ENCODE measurements around the gene OR51B4. TPM values are rescaled to one million over a fixed set of nuclear protein-coding genes. Genes with fewer than 3 reads are reported as not detected.
"Not testable (repeated sequence)": the region's sequence is repeated elsewhere in the genome, so short reads cannot be mapped to it uniquely, and the experiment has no call there.

The OR51B4 gene
- total RNA-seq, 2 donors from 2014 or later = not detected

DNA sequence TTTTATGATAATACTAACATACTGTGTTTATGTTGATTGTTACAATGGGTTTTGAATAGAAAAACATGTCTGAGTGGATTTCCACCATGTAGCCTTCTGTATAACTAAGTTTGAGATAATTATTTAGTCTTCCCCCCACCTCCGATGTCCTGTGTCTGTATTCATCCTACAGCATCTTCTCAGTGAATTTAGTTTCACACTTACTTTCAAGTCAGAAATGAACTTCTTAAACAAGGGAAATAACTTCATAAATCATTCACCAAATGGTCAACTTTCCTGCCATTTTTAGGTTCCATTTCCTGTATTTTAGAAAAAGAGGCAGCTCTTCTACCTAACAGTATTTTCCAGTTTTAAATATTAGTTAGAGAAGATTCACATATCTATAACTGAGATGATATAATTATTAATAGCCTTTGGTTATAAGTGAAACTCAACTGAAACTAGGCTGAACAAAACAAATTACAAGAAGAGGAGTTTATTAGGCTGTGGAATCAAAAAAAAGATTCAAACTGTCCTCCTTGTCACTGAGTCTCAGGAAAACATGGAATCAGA lies 38.1 kb upstream of the OR51B4 start:
- WGBS, 2 experiments (ENCODE audit: insufficient coverage in 1 of 2, insufficient read length in 1 of 2) = 100% methylated on average over 1 of the region's 1 CpG
- H3K4me1 ChIP-seq (ENCODE audit: control insufficient read depth, insufficient read depth, low read length) = peaks cover 13% of the 10 kb centered on the region
- no peak overlapping the region for H3K9ac ChIP-seq (ENCODE audit: extremely low read depth, low read length, poor library complexity, severe bottlenecking)
- no peaks in the 10 kb centered on the region for H3K36me3 ChIP-seq (ENCODE audit: control insufficient read depth, insufficient read depth, low read length)
- DNase-seq = no peak
- TF ChIP-seq, protein P1, sequence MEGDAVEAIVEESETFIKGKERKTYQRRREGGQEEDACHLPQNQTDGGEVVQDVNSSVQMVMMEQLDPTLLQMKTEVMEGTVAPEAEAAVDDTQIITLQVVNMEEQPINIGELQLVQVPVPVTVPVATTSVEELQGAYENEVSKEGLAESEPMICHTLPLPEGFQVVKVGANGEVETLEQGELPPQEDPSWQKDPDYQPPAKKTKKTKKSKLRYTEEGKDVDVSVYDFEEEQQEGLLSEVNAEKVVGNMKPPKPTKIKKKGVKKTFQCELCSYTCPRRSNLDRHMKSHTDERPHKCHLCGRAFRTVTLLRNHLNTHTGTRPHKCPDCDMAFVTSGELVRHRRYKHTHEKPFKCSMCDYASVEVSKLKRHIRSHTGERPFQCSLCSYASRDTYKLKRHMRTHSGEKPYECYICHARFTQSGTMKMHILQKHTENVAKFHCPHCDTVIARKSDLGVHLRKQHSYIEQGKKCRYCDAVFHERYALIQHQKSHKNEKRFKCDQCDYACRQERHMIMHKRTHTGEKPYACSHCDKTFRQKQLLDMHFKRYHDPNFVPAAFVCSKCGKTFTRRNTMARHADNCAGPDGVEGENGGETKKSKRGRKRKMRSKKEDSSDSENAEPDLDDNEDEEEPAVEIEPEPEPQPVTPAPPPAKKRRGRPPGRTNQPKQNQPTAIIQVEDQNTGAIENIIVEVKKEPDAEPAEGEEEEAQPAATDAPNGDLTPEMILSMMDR (conservative IDR thresholded peaks at IDR 0.05) = no peak
- Mint-ChIP-seq H3K27ac (no peak overlapping the region), H3K9me3 (no peaks in the 10 kb centered on the region), H3K4me1 (peaks cover 28% of the 10 kb centered on the region), H3K4me3 (no peak overlapping the region), H3K36me3 (ENCODE audit: low read depth) (no peaks in the 10 kb centered on the region), H3K27me3 (ENCODE audit: insufficient read depth) (no peaks in the 10 kb centered on the region)
- H3K4me3 ChIP-seq (ENCODE audit: low read length) = no peak overlapping the region
- no peaks in the 10 kb centered on the region for H3K9me3 ChIP-seq (ENCODE audit: control insufficient read depth, low read length)
- H3K27me3 ChIP-seq (ENCODE audit: control insufficient read depth, insufficient read depth, low read length, poor library complexity, severe bottlenecking) = no peaks in the 10 kb centered on the region
- no peak overlapping the region for H3K27ac ChIP-seq (ENCODE audit: low read depth, low read length)

DNA sequence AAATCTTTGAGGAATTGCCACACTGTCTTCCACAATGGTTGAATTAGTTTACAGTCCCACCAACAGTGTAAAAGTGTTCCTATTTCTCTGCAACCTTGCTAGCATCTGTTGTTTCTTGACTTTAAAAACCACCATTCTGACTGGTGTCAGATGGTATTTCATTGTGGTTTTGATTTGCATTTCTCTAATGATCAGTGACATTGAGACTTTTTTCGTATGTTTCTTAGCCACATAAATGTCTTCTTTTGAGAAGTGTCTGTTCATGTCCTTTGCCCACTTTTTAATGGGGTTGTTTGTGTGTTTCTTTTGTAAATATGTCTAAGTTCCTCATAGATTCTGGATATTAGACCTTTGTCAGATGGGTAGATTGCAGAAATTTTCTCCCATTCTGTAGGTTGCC lies 35.5 kb upstream of the OR51B4 start:
- H3K4me3 ChIP-seq (ENCODE audit: low read length); H3K27ac ChIP-seq (ENCODE audit: low read depth, low read length); H3K27ac Mint-ChIP-seq; H3K9me3 ChIP-seq (ENCODE audit: control insufficient read depth, low read length); H3K36me3 ChIP-seq (ENCODE audit: control insufficient read depth, insufficient read depth, low read length); H3K9ac ChIP-seq (ENCODE audit: extremely low read depth, low read length, poor library complexity, severe bottlenecking); H3K27me3 Mint-ChIP-seq (ENCODE audit: insufficient read depth); DNase-seq; H3K36me3 Mint-ChIP-seq (ENCODE audit: low read depth); H3K4me3 Mint-ChIP-seq; H3K9me3 Mint-ChIP-seq; H3K27me3 ChIP-seq (ENCODE audit: control insufficient read depth, insufficient read depth, low read length, poor library complexity, severe bottlenecking): not testable (repeated sequence)
- WGBS, 2 experiments (ENCODE audit: insufficient coverage in 1 of 2, insufficient read length in 1 of 2) = 84 to 100% methylated on average over 1 of the region's 1 CpG
- H3K4me1 Mint-ChIP-seq = peaks cover 22% of the 10 kb centered on the region
- peaks cover 14% of the 10 kb centered on the region for H3K4me1 ChIP-seq (ENCODE audit: control insufficient read depth, insufficient read depth, low read length)

DNA sequence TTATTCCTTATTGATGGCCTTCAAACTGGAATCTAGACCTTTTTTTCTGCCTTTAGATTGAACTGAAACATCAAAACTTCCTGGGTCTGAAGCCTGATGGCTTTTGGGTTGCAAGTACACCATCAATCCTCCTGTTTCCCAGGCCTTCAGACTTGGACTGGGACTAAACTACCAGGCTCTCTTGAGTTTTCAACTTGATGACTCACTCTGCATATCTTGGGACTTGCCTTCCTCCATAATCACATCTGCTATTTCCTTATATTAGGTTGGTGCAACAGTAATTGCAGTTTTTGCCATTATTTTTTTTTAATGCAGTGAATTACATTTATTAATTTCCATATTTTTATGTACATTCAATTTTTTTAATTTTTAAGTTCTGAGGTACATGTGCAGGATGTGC lies 34.6 kb upstream of the OR51B4 start:
- Histone ChIP-seq H3K9me3 (ENCODE audit: control insufficient read depth, low read length) (no peaks in the 10 kb centered on the region), H3K4me3 (ENCODE audit: low read length) (no peak overlapping the region), H3K27me3 (ENCODE audit: control insufficient read depth, insufficient read depth, low read length, poor library complexity, severe bottlenecking) (no peaks in the 10 kb centered on the region), H3K27ac (ENCODE audit: low read depth, low read length) (no peak overlapping the region), H3K9ac (ENCODE audit: extremely low read depth, low read length, poor library complexity, severe bottlenecking) (no peak overlapping the region), H3K36me3 (ENCODE audit: control insufficient read depth, insufficient read depth, low read length) (no peaks in the 10 kb centered on the region), H3K4me1 (ENCODE audit: control insufficient read depth, insufficient read depth, low read length) (peaks cover 14% of the 10 kb centered on the region)
- TF ChIP-seq, protein P1 (conservative IDR thresholded peaks at IDR 0.05) = no peak
- no peaks in the 10 kb centered on the region for H3K36me3 Mint-ChIP-seq (ENCODE audit: low read depth)
- H3K27ac Mint-ChIP-seq = no peak overlapping the region
- no peak overlapping the region for H3K4me3 Mint-ChIP-seq
- peaks cover 22% of the 10 kb centered on the region for H3K4me1 Mint-ChIP-seq
- DNase-seq = no peak
- no peaks in the 10 kb centered on the region for H3K27me3 Mint-ChIP-seq (ENCODE audit: insufficient read depth)
- H3K9me3 Mint-ChIP-seq = no peaks in the 10 kb centered on the region

DNA sequence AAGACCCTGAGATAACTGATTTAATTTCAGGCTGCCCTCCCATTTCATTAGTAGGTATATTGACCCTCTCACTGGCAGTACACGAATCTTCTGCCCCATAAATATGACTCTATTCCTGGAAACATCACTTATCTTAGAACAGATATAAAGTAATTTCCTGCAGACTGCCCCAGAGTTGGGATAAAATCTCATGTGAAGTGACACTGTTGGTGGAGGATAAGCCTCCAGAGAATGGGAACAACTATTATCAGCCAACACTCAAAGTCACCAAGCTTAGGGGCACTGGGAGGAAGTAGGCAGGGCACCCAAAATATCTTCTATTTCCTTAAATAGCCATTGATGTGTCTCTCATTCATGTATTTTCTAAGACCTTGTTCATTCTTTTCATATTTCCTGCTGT lies 33.4 kb upstream of the OR51B4 start:
- DNase-seq = no peak
- no peaks in the 10 kb centered on the region for H3K27me3 ChIP-seq (ENCODE audit: control insufficient read depth, insufficient read depth, low read length, poor library complexity, severe bottlenecking)
- peaks cover 14% of the 10 kb centered on the region for H3K4me1 ChIP-seq (ENCODE audit: control insufficient read depth, insufficient read depth, low read length)
- H3K36me3 Mint-ChIP-seq (ENCODE audit: low read depth) = peaks cover 2% of the 10 kb centered on the region
- H3K9me3 ChIP-seq (ENCODE audit: control insufficient read depth, low read length) = no peaks in the 10 kb centered on the region
- no peak overlapping the region for H3K4me3 Mint-ChIP-seq
- TF ChIP-seq, protein P1 (conservative IDR thresholded peaks at IDR 0.05) = no peak
- no peak overlapping the region for H3K9ac ChIP-seq (ENCODE audit: extremely low read depth, low read length, poor library complexity, severe bottlenecking)
- H3K27me3 Mint-ChIP-seq (ENCODE audit: insufficient read depth) = no peaks in the 10 kb centered on the region
- peaks cover 2% of the 10 kb centered on the region for H3K9me3 Mint-ChIP-seq
- H3K27ac ChIP-seq (ENCODE audit: low read depth, low read length) = no peak overlapping the region
- peaks cover 22% of the 10 kb centered on the region for H3K4me1 Mint-ChIP-seq
- 63% methylated on average over 1 of the region's 1 CpG; no CpG with 5 or more reads in 1 of the 2 experiments for WGBS, 2 experiments (ENCODE audit: insufficient coverage in 1 of 2, insufficient read length in 1 of 2)
- H3K36me3 ChIP-seq (ENCODE audit: control insufficient read depth, insufficient read depth, low read length) = no peaks in the 10 kb centered on the region
- no peak overlapping the region for H3K27ac Mint-ChIP-seq
- no peak overlapping the region for H3K4me3 ChIP-seq (ENCODE audit: low read length)

All from endodermal cell (in vitro differentiated cells).